Astrocyte of the cerebellum (primary cell): ENCODE results near the gene ZSCAN12.

ENCODE experiments used
- DNase-seq: peaks from one replicate; pipeline ENCODE4 v3.0.0-alpha.2; 2011; ENCODE audit warnings: low read depth
- H3K4me3 ChIP-seq: 2 replicates; pipeline ENCODE4 v1.5.1; 2011; ENCODE audit warnings: mild to moderate bottlenecking, low read depth, low read length, moderate library complexity
- CTCF ChIP-seq: IDR thresholded peaks from 2 replicates; pipeline ENCODE4 v1.5.1; 2012; ENCODE audit warnings: low read length, low read depth, moderate library complexity, mild to moderate bottlenecking; ENCODE audit errors: missing control alignments
- in situ Hi-C: cut with HindIII; loops from 2 replicates; pipeline ENCODE4 v1.10.0; 2017; ENCODE audit warnings: low sequenced_read_pairs

The ZSCAN12 gene

DNA sequence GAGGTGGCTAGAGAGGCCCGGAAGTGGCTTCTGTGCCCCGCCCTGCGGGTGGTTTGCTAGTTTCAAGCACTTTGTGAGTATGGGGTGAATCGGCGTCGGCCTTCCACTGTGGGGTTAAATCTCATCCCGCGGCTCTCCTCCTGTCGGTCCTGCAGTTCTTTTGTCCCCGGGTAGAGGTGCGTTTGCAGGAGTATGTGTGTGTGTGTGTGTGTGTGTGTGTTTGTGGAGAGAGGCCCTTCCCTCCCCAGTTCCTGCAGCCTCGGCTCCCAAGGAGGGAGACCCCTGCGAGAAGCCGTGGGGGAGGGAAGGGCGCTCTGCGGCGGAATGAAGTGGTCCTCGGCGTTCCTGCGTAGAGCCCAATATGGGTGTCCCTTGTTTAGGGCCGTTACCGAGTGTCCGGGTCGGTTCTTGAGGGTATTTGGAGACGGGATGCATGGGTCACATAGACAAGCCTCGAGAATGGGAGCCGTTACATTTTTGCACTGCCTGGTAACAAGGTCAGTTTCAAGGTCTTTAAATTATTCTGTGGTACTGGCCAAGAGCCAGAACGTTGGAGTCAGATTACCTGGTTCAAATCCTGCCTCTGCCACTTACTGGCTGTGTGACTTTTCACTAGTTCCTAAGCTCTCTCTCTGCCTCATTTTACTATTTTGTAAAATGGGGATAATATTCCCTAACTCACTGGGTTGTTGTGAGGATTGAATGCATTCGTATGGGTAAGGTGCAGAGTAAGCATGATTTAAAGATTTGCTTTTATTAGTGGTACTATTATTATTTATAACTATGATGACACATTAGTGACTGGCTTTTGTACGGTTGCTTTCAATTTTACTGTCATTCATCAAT is 49.4 kb downstream of the ZSCAN12 start, which contains the start of gene ZKSCAN3:
Gene ZKSCAN3, plus strand, starts transcription at position 56 of the 846 bp plus-strand sequence. CDS start 9,640 bp downstream, outside the sequence.
- H3K4me3 ChIP-seq = peak within 1 kb of the TSS; percentile 92
- in situ Hi-C loops = no loop called here
- peak; percentile 28 for DNase-seq
- no peak for TF ChIP-seq CTCF

- TF ChIP-seq CTCF = no peak
- peak overlapping the region; percentile 92 for H3K4me3 ChIP-seq
- no peak for DNase-seq
- in situ Hi-C loops = no loop called here
Measured at GRCh38 chr6:28349344-28349891, 50.1 kb downstream of the ZSCAN12 start.

DNA sequence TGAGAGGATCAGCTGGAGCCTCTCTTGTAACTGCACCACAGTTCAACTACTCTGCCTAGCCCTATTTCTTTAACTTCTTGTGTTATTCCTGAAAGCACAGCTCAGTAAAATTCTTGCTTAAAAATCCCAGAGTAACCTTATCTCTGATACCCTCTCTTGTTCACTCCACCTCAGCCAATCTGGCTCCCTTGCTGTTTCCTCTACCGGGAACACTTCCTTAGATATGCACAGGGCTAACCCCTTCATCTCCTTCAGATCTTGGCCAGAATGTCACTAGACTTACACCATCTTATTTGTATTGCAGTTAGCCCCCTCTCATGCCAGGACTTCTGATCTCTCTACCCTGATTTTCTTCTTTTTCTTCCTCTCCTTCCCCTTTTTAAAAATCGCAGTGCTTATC is 52.4 kb downstream of the ZSCAN12 start:
- DNase-seq = no peak
- TF ChIP-seq CTCF = no peak
- no peak overlapping the region for H3K4me3 ChIP-seq
- in situ Hi-C loops = no loop called here

DNA sequence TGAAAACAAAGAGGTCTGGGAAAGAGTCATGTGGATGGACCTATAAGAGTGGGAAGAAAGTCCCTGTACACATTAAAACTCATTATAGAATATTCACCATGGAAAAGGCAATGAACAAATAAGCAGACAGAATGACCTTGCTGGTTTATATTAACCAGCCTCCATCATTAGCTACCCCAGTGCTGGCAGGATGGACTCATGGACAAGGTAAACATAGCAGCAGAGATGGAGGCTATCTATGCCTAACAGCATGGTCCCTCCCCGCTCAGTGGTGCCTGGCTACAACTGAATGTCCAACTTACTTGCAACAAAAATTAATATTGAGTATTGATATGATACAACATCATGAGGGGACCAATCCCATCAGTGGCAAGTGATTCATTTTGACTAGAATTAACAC is 54.3 kb downstream of the ZSCAN12 start:
- no peak overlapping the region for H3K4me3 ChIP-seq
- in situ Hi-C loops = no loop called here
- TF ChIP-seq CTCF = no peak
- DNase-seq = no peak

DNA sequence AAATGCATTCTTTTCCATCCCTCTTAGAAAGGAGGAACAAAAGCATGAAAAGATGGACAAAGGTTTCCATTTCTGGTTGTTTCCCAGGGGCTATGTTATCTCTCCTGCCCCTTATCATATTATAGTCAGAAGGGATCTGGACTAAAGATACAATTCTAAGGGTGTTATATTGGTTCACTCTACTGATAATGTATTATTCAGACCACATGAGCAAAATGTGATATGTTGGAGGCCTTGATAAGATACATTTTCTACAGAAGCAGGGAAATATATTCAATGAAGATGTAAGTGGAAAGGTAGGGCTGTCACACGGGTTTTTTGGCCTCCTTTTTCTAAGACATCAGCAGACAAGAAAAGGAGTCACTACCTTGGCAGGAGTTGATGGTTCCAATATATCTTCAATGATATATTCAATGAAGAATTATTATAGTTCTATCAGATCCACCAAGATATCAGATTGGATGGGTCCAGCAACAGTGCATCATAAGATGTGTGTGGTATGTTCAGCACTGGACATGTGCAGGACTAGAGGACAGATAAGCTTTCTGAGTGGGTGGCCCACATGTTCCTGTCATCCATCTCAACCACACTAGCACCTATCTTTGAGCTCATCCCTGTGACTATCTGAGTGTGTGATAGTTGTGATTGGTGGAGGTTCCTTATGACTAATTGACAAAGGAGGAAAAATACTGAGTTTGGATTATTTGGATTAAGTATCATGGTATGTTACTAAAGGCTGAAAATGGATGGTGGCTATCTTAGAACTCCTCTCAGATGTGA is 55.5 kb downstream of the ZSCAN12 start:
- TF ChIP-seq CTCF = no peak

GRCh38 chr6:28340310-28341095 is 59.0 kb downstream of the ZSCAN12 start:
- in situ Hi-C loops = no loop called here
- no peak for DNase-seq
- no peak for TF ChIP-seq CTCF

More for the DNA sequence above, 55.5 kb downstream of the ZSCAN12 start:
- no peak for DNase-seq
- in situ Hi-C loops = no loop called here
- no peak overlapping the region for H3K4me3 ChIP-seq

More at GRCh38 chr6:28340310-28341095, 59.0 kb downstream of the ZSCAN12 start:
- no peak overlapping the region for H3K4me3 ChIP-seq
